IMR-90 (cell line): ENCODE measurements around the gene ULK1. TPM values are rescaled to one million over a fixed set of nuclear protein-coding genes. Genes with fewer than 3 reads are reported as not detected.

Source experiments
- ATAC-seq: fragments of 200-7000 bp; cut with Tn5 transposase; 2 replicates; pipeline ENCODE4 v1.9.1; 2020; ENCODE audit warnings: low read depth, mild to moderate bottlenecking, moderate library complexity
- BruUV-seq: library from RNA; stranded (reverse); fragments of 400-500 nt; replicated peaks from 2 replicates; lab custom pipeline; 2021; lab: Mats Ljungman, UMichigan
- CTCF ChIA-PET: fragments of 300-600 bp; formaldehyde crosslinking; extraction: SDS; loops from one replicate; lab custom pipeline; 2021; ENCODE audit warnings: antibody characterized with exemption; lab: Yijun Ruan, JAX
- POLR2A ChIA-PET: fragments of 300-600 bp; sonication (Branson Sonifier 250); formaldehyde crosslinking; loops from one replicate; lab custom pipeline; 2022; ENCODE audit warnings: antibody characterized with exemption; ENCODE audit not compliant: unreplicated experiment; lab: Charles Lee
- DNase-seq: peaks from one replicate; pipeline ENCODE4 v3.0.0; 2013
- H2AFZ ChIP-seq: replicated peaks from 2 replicates; pipeline ENCODE3; 2013; ENCODE audit warnings: low read length, mild to moderate bottlenecking; ENCODE audit not compliant: poor library complexity
- H2AK5ac ChIP-seq: 2 replicates; pipeline ENCODE4 v1.6.1; 2013; ENCODE audit warnings: low read depth, low read length, inconsistent platforms
- H2AK9ac ChIP-seq: replicated peaks from 2 replicates; pipeline ENCODE3; 2013; ENCODE audit warnings: mild to moderate bottlenecking, low read depth, low read length, moderate library complexity; ENCODE audit not compliant: poor library complexity
- H2BK120ac ChIP-seq: 2 replicates; pipeline ENCODE4 v1.6.1; 2013; ENCODE audit warnings: low read depth, low read length, inconsistent platforms
- H2BK15ac ChIP-seq: 3 replicates; pipeline ENCODE4 v1.6.1; 2013; ENCODE audit warnings: low read depth, low read length, inconsistent platforms
- H2BK20ac ChIP-seq: 2 replicates; pipeline ENCODE4 v1.6.1; 2013; ENCODE audit warnings: low read depth, mild to moderate bottlenecking, inconsistent platforms, low read length, moderate library complexity
- H2BK5ac ChIP-seq: 2 replicates; pipeline ENCODE4 v1.6.1; 2013; ENCODE audit warnings: mild to moderate bottlenecking, low read depth, low read length, inconsistent platforms; ENCODE audit not compliant: poor library complexity, severe bottlenecking
- H3K14ac ChIP-seq: replicated peaks from 2 replicates; pipeline ENCODE4 v1.6.1; 2013; ENCODE audit warnings: low read depth, low read length, inconsistent platforms
- H3K18ac ChIP-seq: 2 replicates; pipeline ENCODE4 v1.6.1; 2013; ENCODE audit warnings: low read depth, low read length, control low read depth
- H3K23ac ChIP-seq: 2 replicates; pipeline ENCODE4 v1.6.1; 2013; ENCODE audit warnings: low read depth, low read length, inconsistent platforms
- H3K27ac ChIP-seq: 2 replicates; pipeline ENCODE4 v1.5.1; 2013; ENCODE audit warnings: mild to moderate bottlenecking, control low read depth, low read length; ENCODE audit not compliant: insufficient read depth
- H3K27me3 ChIP-seq: 2 replicates; pipeline ENCODE4 v1.6.1; 2013; ENCODE audit warnings: low read length; ENCODE audit not compliant: control insufficient read depth, insufficient read depth
- H3K36me3 ChIP-seq: 2 replicates; pipeline ENCODE4 v1.6.1; 2013; ENCODE audit warnings: low read length, mixed read lengths; ENCODE audit not compliant: control insufficient read depth, insufficient read depth
- H3K4ac ChIP-seq: 2 replicates; pipeline ENCODE4 v1.6.1; 2013; ENCODE audit warnings: low read depth, low read length, inconsistent platforms
- H3K4me1 ChIP-seq: 2 replicates; pipeline ENCODE4 v1.6.1; 2013; ENCODE audit warnings: low read length, mixed read lengths; ENCODE audit not compliant: control insufficient read depth, insufficient read depth
- H3K4me2 ChIP-seq: 2 replicates; pipeline ENCODE4 v1.6.1; 2013; ENCODE audit warnings: low read depth, mild to moderate bottlenecking, control low read depth, low read length, moderate library complexity
- H3K4me3 ChIP-seq: 2 replicates; pipeline ENCODE4 v1.5.1; 2013; ENCODE audit warnings: low read depth, mild to moderate bottlenecking, control low read depth, low read length, moderate library complexity; ENCODE audit not compliant: insufficient read depth
- H3K56ac ChIP-seq: 2 replicates; pipeline ENCODE4 v1.6.1; 2013; ENCODE audit warnings: low read length, inconsistent platforms; ENCODE audit not compliant: insufficient read depth; ENCODE audit errors: extremely low read depth
- H3K79me1 ChIP-seq, 2 experiments: 2 replicates each; pipeline ENCODE4 v1.6.1; 2013; ENCODE audit warnings: low read length in 2 of 2, inconsistent platforms in 1 of 2, low read depth in 1 of 2
- H3K9ac ChIP-seq: 2 replicates; pipeline ENCODE4 v1.6.1; 2013; ENCODE audit warnings: low read depth, low read length, control low read depth
- H3K9me1 ChIP-seq: 2 replicates; pipeline ENCODE4 v1.6.1; 2013; ENCODE audit warnings: low read length, inconsistent platforms; ENCODE audit not compliant: insufficient read depth
- H3K9me3 ChIP-seq: 2 replicates; pipeline ENCODE4 v1.6.1; 2013; ENCODE audit warnings: low read length; ENCODE audit not compliant: control insufficient read depth, insufficient read depth
- H4K20me1 ChIP-seq: 2 replicates; pipeline ENCODE4 v1.6.1; 2013; ENCODE audit warnings: low read length, inconsistent platforms; ENCODE audit not compliant: insufficient read depth
- H4K5ac ChIP-seq: 2 replicates; pipeline ENCODE4 v1.6.1; 2013; ENCODE audit warnings: mild to moderate bottlenecking, low read depth, low read length, control low read depth
- H4K8ac ChIP-seq, 2 experiments: 2 replicates each; pipeline ENCODE4 v1.6.1; 2013; ENCODE audit warnings: low read depth in 2 of 2, low read length in 2 of 2, control low read depth in 1 of 2, inconsistent platforms in 1 of 2
- H4K91ac ChIP-seq: 2 replicates; pipeline ENCODE4 v1.6.1; 2013; ENCODE audit warnings: low read depth, low read length, inconsistent platforms; ENCODE audit not compliant: insufficient read depth
- WGBS, 2 experiments: methylation state at CpG; one replicate each; pipeline versions ENCODE4 v1.1.5 to v1.1.7; 2013; ENCODE audit warnings: missing lambda C conversion rate in 2 of 2; ENCODE audit not compliant: insufficient read length in 1 of 2; ENCODE audit errors: extremely low coverage in 2 of 2; 5-methylcytosine and 5-hydroxymethylcytosine counted together
- dilution Hi-C: fragments of 300-500 bp; cut with HindIII; formaldehyde crosslinking; loops from one replicate; pipeline ENCODE4 v1.14.3; 2018; ENCODE audit warnings: low sequenced_read_pairs; ENCODE audit not compliant: unreplicated experiment
- in situ Hi-C: fragments of 300-500 bp; cut with MboI; formaldehyde crosslinking; loops from 3 replicates; pipeline ENCODE4 v1.14.3; 2019; ENCODE audit warnings: low sequenced_read_pairs, inconsistent platforms, mixed read lengths
- intact Hi-C: fragments of 100-400 bp; cut with micrococcal nuclease; formaldehyde crosslinking; loops from 2 replicates; pipeline ENCODE4 v1.10.0; 2022
- polyA plus RNA-seq, 3 experiments: library from polyadenylated mRNA; depleted of rRNA; stranded (reverse); fragments of >200 nt; gene quantifications; 2 replicates each; pipeline ENCODE4 v1.2.3, GENCODE V29; 2012; ENCODE audit warnings: low replicate concordance in 1 of 3
- total RNA-seq: library from RNA; depleted of rRNA; stranded (reverse); fragments of >200 nt; gene quantifications from 2 replicates; pipeline ENCODE4 v1.2.3, GENCODE V29; 2012
- TF ChIP-seq, protein P1 (sequence below): fragments of 150-350 bp; IDR thresholded peaks from 2 replicates; pipeline ENCODE4 v1.6.1; 2016; ENCODE audit warnings: low read depth, mild to moderate bottlenecking, low read length, moderate library complexity, borderline replicate concordance

The ULK1 gene
- total and polyA plus RNA-seq, 2 of the 4 experiments (the other 2 are of a cell fraction), result 1.8 to 19.2 TPM

DNA sequence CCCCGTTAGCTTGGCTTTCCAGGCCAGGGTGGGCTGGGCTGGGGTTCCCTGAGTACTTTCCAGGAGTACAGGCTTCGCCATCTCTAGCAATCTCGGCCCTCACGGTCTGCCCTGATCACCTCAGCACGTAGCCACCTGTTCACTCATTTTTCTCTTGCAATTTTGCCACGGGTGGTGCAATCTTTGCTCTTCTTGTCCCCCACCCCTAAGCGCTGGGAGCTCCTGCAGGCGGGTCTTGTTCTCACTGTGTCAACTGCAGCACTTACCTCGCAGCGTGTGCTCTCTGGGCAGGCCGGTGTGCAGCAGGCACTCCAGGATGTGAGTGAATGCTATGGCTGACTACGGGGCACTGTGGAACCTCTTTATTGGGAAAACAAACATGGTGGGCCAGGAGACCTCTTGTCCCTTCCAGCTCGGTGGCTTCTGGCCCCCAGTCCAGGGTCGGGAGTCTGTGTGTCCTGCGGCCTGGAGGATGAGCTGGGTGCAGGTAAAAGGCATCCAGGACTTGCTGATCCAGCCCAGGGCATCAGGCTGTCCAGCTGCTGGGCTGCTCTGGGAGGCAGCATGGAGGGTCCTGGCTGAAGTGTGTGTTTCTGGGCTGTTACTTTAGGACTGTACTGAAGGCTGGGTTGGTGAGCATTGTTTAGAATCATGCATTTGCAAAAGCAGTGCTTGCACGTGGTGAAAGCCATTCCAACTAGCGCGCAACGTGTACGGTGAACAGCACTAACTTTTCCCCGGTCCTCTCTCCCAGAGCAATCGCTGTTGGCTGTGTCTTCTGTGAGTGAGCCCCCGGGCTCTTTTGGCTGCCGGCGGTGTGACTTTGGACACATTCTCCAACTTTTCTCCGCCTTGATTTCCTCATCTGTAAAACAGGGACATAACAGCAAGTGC lies 1.5 kb upstream of the ULK1 start:
- in situ Hi-C loops (no loop called here), dilution Hi-C loops (no loop called here), intact Hi-C loops (no loop called here)
- Histone ChIP-seq H3K4me2 (no peak overlapping the region), H4K91ac (no peak overlapping the region), H4K20me1 (peaks cover 18% of the 10 kb centered on the region), H2BK5ac (no peak overlapping the region), H3K79me1 (peaks cover 7 to 20% of the 10 kb centered on the region in 2 experiments), H3K27me3 (peaks cover 13% of the 10 kb centered on the region), H2BK20ac (no peak overlapping the region), H3K18ac (no peak overlapping the region), H2AFZ (no peak overlapping the region), H2AK5ac (no peak overlapping the region), H4K5ac (no peak overlapping the region), H3K9me1 (0 out of 2 replicates have a peak, but pooled peaks cover 2% of the 10 kb centered on the region), H3K4me3 (no peak overlapping the region), H2BK120ac (no peak overlapping the region), H2AK9ac (no peak overlapping the region), H3K56ac (no peak overlapping the region), H3K27ac (no peak overlapping the region), H3K14ac (no peak overlapping the region), H4K8ac (no peak overlapping the region), H3K23ac (no peak overlapping the region), H3K9me3 (no peaks in the 10 kb centered on the region), H2BK15ac (no peak overlapping the region), H3K4ac (no peak overlapping the region), H3K9ac (no peak overlapping the region), H3K4me1 (peaks cover 10% of the 10 kb centered on the region), H3K36me3 (peaks cover 10% of the 10 kb centered on the region; the same call in 1 of the 2 replicates)
- ChIA-PET CTCF (no interaction called here), POLR2A (no interaction called here)
- DNase-seq (no peak), ATAC-seq (no peak)
- TF ChIP-seq, protein P1, sequence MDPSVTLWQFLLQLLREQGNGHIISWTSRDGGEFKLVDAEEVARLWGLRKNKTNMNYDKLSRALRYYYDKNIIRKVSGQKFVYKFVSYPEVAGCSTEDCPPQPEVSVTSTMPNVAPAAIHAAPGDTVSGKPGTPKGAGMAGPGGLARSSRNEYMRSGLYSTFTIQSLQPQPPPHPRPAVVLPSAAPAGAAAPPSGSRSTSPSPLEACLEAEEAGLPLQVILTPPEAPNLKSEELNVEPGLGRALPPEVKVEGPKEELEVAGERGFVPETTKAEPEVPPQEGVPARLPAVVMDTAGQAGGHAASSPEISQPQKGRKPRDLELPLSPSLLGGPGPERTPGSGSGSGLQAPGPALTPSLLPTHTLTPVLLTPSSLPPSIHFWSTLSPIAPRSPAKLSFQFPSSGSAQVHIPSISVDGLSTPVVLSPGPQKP, result no peak
- no TSS peak for BruUV-seq
- 71% methylated on average over 14 of the region's 26 CpGs; no CpG with 5 or more reads in 1 of the 2 experiments for WGBS, 2 experiments
